K562 (cell line): ENCODE measurements around the gene CREBL2. TPM values are rescaled to one million over a fixed set of nuclear protein-coding genes. Genes with fewer than 3 reads are reported as not detected.
A peak's percentile ranks its signal among the peaks of the same experiment; 100 is the strongest.

Experiments
- GATA2 ChIP-seq: sonication (generic); formaldehyde crosslinking; IDR thresholded peaks from 2 replicates; pipeline ENCODE4 v1.4.0; 2020; ENCODE audit warnings: mild to moderate bottlenecking, missing genetic modification reagents
- HOMEZ ChIP-seq: fragments of 250-450 bp; sonication (Bioruptor Pico); IDR thresholded peaks from 2 replicates; pipeline ENCODE4 v1.4.0; 2020; ENCODE audit warnings: mild to moderate bottlenecking, moderate library complexity
- KAT7 ChIP-seq: sonication (generic); formaldehyde crosslinking; IDR thresholded peaks from 2 replicates; pipeline ENCODE4 v1.8.0; 2022; ENCODE audit warnings: missing genetic modification reagents, mild to moderate bottlenecking, borderline replicate concordance
- MBD1 ChIP-seq: fragments of 250-450 bp; sonication (Bioruptor Pico); IDR thresholded peaks from 2 replicates; pipeline ENCODE4 v1.8.0; 2022; ENCODE audit warnings: inconsistent platforms
- MEF2D ChIP-seq: conservative IDR thresholded peaks from 2 replicates; pipeline ENCODE4 v1.6.1; 2016; ENCODE audit warnings: low read depth, missing genetic modification characterization, missing compliant biosample characterization
- PHF20 ChIP-seq: fragments of 450-650 bp; IDR thresholded peaks from 2 replicates; pipeline ENCODE4 v1.6.1; 2018; ENCODE audit not compliant: partially characterized antibody
- POLR3G ChIP-seq: IDR thresholded peaks from 2 replicates; pipeline ENCODE4 v1.6.1; 2011; ENCODE audit not compliant: insufficient read length, insufficient replicate concordance; ENCODE audit errors: extremely low read depth
- SPI1 ChIP-seq: IDR thresholded peaks from 2 replicates; pipeline ENCODE4 v1.6.1; 2011; ENCODE audit warnings: low read depth, low read length, control low read depth, borderline replicate concordance
- polyA plus RNA-seq, 8 experiments: library from polyadenylated mRNA; depleted of rRNA in 4 of 8; stranded (reverse) in 5 of 8; unstranded in 3 of 8; fragments of >200 nt; fragmentation: Nextera tagmentation in 2 of 8; fragmentation: Illumina TruSeq in 1 of 8; extraction: Ambion mirVana in 2 of 8; extraction: Trizol in 1 of 8; gene quantifications; 2 replicates each; pipeline versions ENCODE4 v1.2.1 to v1.2.3, GENCODE V29; 2011 to 2014; ENCODE audit warnings: inconsistent platforms in 1 of 8, missing spikeins in 1 of 8
- total RNA-seq, 7 experiments: library from RNA; depleted of rRNA in 6 of 7; stranded (reverse); fragments of >200 nt in 6 of 7; fragmentation: Illumina TruSeq in 2 of 7; extraction: Trizol in 2 of 7; gene quantifications; 2 replicates each; pipeline versions ENCODE4 v1.2.1 to v1.2.3, GENCODE V29; 2011 to 2021; ENCODE audit warnings: low replicate concordance in 1 of 7
- TF ChIP-seq, protein P1 (sequence below), 2 experiments: fragments of 150-350 bp in 1 of 2; IDR thresholded peaks; 2 replicates each; pipeline ENCODE4 v1.6.1; 2012 to 2016; ENCODE audit warnings: low read depth in 2 of 2, low read length in 2 of 2, mild to moderate bottlenecking in 1 of 2, moderate library complexity in 1 of 2
- TF ChIP-seq, protein P2 (sequence below): sonication (generic); formaldehyde crosslinking; IDR thresholded peaks from 2 replicates; pipeline ENCODE4 v1.8.0; 2022; ENCODE audit warnings: mild to moderate bottlenecking, missing genetic modification reagents
- TF ChIP-seq, protein P3 (sequence below), 2 experiments: fragments of 450-650 bp; IDR thresholded peaks; 2 replicates each; pipeline ENCODE4 v1.6.1; 2016
- TF ChIP-seq, protein P4 (sequence below): fragments of 450-650 bp; formaldehyde crosslinking; IDR thresholded peaks from 2 replicates; pipeline ENCODE4 v1.4.0; 2022; ENCODE audit warnings: mild to moderate bottlenecking, moderate library complexity

Gene CREBL2
- total and polyA plus RNA-seq, 9 of the 15 experiments (the other 6 are each of a cell fraction or from before 2014, with no cell fraction given): 1.7 to 7.3 (median 5.2) TPM

DNA sequence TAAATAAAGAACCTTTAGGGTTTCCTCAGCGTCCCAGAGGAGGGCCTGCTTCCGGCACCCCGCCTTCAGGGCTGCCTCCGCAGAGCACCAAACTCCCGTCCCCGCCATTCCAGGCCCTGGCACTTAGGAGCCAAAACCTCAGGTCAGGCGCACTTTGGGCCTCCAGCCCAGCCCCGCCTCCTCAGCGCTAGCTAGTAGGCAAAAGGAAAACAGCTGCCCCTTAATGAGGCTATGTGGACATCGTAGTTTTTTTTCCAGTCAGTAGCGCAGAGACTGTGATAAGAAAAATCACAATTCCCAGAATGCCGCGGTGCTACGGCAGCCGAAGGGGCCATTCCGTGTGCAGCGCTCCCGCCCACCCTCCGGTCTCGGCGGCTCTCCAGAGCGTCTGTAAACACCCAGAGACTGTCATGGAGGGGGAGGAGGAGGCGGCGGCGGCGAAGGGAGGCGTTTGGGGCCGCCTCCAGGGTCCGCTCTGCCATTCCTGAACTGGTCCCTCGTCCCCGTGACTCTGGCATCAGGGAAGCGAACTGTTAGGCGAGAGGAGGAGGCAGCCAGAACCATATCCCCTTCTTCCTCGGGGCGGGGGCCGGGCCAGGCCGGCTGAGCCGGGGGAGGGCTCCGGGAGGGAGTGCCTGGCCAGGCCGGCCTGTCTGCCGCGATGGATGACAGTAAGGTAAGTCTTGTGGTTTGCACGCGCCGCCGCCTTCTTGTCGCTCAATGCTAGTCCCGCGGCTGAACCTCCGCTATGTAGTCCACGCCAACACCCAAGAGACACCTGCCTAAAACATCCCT, at the start of gene CREBL2 (continued):
- TF ChIP-seq, protein P1, sequence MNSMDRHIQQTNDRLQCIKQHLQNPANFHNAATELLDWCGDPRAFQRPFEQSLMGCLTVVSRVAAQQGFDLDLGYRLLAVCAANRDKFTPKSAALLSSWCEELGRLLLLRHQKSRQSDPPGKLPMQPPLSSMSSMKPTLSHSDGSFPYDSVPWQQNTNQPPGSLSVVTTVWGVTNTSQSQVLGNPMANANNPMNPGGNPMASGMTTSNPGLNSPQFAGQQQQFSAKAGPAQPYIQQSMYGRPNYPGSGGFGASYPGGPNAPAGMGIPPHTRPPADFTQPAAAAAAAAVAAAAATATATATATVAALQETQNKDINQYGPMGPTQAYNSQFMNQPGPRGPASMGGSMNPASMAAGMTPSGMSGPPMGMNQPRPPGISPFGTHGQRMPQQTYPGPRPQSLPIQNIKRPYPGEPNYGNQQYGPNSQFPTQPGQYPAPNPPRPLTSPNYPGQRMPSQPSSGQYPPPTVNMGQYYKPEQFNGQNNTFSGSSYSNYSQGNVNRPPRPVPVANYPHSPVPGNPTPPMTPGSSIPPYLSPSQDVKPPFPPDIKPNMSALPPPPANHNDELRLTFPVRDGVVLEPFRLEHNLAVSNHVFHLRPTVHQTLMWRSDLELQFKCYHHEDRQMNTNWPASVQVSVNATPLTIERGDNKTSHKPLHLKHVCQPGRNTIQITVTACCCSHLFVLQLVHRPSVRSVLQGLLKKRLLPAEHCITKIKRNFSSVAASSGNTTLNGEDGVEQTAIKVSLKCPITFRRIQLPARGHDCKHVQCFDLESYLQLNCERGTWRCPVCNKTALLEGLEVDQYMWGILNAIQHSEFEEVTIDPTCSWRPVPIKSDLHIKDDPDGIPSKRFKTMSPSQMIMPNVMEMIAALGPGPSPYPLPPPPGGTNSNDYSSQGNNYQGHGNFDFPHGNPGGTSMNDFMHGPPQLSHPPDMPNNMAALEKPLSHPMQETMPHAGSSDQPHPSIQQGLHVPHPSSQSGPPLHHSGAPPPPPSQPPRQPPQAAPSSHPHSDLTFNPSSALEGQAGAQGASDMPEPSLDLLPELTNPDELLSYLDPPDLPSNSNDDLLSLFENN (IDR thresholded peaks at IDR 0.05; ENCODE audit: low read depth in 2 of 2, low read length in 2 of 2): no peak
- TF ChIP-seq PHF20 (peak; percentile 52), KAT7 (CRISPR knock-in tag) (0 out of 2 replicates have a peak, but pooled peaks have one; percentile 60), MEF2D (tag) (no peak), HOMEZ (no peak), POLR3G (no peak), MBD1 (CRISPR knock-in tag) (no peak), GATA2 (CRISPR knock-in tag) (no peak), SPI1 (no peak)
- TF ChIP-seq, protein P2, sequence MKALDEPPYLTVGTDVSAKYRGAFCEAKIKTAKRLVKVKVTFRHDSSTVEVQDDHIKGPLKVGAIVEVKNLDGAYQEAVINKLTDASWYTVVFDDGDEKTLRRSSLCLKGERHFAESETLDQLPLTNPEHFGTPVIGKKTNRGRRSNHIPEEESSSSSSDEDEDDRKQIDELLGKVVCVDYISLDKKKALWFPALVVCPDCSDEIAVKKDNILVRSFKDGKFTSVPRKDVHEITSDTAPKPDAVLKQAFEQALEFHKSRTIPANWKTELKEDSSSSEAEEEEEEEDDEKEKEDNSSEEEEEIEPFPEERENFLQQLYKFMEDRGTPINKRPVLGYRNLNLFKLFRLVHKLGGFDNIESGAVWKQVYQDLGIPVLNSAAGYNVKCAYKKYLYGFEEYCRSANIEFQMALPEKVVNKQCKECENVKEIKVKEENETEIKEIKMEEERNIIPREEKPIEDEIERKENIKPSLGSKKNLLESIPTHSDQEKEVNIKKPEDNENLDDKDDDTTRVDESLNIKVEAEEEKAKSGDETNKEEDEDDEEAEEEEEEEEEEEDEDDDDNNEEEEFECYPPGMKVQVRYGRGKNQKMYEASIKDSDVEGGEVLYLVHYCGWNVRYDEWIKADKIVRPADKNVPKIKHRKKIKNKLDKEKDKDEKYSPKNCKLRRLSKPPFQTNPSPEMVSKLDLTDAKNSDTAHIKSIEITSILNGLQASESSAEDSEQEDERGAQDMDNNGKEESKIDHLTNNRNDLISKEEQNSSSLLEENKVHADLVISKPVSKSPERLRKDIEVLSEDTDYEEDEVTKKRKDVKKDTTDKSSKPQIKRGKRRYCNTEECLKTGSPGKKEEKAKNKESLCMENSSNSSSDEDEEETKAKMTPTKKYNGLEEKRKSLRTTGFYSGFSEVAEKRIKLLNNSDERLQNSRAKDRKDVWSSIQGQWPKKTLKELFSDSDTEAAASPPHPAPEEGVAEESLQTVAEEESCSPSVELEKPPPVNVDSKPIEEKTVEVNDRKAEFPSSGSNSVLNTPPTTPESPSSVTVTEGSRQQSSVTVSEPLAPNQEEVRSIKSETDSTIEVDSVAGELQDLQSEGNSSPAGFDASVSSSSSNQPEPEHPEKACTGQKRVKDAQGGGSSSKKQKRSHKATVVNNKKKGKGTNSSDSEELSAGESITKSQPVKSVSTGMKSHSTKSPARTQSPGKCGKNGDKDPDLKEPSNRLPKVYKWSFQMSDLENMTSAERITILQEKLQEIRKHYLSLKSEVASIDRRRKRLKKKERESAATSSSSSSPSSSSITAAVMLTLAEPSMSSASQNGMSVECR (CRISPR knock-in tag): 0 out of 2 replicates have a peak, but pooled peaks have one; percentile 63
- TF ChIP-seq, protein P3, sequence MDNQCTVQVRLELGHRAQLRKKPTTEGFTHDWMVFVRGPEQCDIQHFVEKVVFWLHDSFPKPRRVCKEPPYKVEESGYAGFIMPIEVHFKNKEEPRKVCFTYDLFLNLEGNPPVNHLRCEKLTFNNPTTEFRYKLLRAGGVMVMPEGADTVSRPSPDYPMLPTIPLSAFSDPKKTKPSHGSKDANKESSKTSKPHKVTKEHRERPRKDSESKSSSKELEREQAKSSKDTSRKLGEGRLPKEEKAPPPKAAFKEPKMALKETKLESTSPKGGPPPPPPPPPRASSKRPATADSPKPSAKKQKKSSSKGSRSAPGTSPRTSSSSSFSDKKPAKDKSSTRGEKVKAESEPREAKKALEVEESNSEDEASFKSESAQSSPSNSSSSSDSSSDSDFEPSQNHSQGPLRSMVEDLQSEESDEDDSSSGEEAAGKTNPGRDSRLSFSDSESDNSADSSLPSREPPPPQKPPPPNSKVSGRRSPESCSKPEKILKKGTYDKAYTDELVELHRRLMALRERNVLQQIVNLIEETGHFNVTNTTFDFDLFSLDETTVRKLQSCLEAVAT (IDR thresholded peaks at IDR 0.05): no peak
- TF ChIP-seq, protein P4, sequence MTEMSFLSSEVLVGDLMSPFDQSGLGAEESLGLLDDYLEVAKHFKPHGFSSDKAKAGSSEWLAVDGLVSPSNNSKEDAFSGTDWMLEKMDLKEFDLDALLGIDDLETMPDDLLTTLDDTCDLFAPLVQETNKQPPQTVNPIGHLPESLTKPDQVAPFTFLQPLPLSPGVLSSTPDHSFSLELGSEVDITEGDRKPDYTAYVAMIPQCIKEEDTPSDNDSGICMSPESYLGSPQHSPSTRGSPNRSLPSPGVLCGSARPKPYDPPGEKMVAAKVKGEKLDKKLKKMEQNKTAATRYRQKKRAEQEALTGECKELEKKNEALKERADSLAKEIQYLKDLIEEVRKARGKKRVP (CRISPR knock-in tag): no peak
